M059J (cell line): ENCODE data around the gene ADGRD1. TPM values are rescaled to one million over a fixed set of nuclear protein-coding genes. Genes with fewer than 3 reads are reported as not detected.
"Not testable (repeated sequence)": the region's sequence is repeated elsewhere in the genome, so short reads cannot be mapped to it uniquely, and the experiment has no call there.

Experiments
- DNase-seq: peaks from one replicate; pipeline ENCODE4 v3.0.0-alpha.2; 2012; ENCODE audit warnings: low read depth
- total RNA-seq: library from RNA; depleted of rRNA; stranded (reverse); fragments of >200 nt; shearing (Covaris generic); gene quantifications from 2 replicates; pipeline ENCODE4 v1.2.3, GENCODE V29; 2014

The ADGRD1 gene
- total RNA-seq, 1 experiment from 2014 or later, result not detected

- DNase-seq, result no peak
Observed at GRCh38 chr12:131055596-131056233, 102.0 kb downstream of the ADGRD1 start.

GRCh38 chr12:131056626-131057025 lies 102.9 kb downstream of the ADGRD1 start:
- no peak for DNase-seq

- no peak for DNase-seq
Observed at GRCh38 chr12:131057211-131057721, 103.6 kb downstream of the ADGRD1 start.

- no peak for DNase-seq
Observed at GRCh38 chr12:131057722-131058515, 104.2 kb downstream of the ADGRD1 start.

- no peak for DNase-seq
Observed at GRCh38 chr12:131058700-131059099, 105.0 kb downstream of the ADGRD1 start.

- DNase-seq, result no peak
Observed at GRCh38 chr12:131060011-131060703, 106.5 kb downstream of the ADGRD1 start.

- no peak for DNase-seq
Observed at GRCh38 chr12:131061041-131061806, 107.5 kb downstream of the ADGRD1 start.

- DNase-seq, result no peak
Observed at GRCh38 chr12:131063413-131063812, 109.7 kb downstream of the ADGRD1 start.

- no peak for DNase-seq
Observed at GRCh38 chr12:131063960-131064359, 110.3 kb downstream of the ADGRD1 start.

- no peak for DNase-seq
Observed at GRCh38 chr12:131065279-131065678, 111.6 kb downstream of the ADGRD1 start.

GRCh38 chr12:131065801-131066200 lies 112.1 kb downstream of the ADGRD1 start:
- no peak for DNase-seq

- DNase-seq, result no peak
Observed at GRCh38 chr12:131066207-131066885, 112.6 kb downstream of the ADGRD1 start.

GRCh38 chr12:131066886-131067490 lies 113.3 kb downstream of the ADGRD1 start:
- no peak for DNase-seq

GRCh38 chr12:131067981-131068851 lies 114.5 kb downstream of the ADGRD1 start:
- no peak for DNase-seq

- not testable (repeated sequence) for DNase-seq
Observed at GRCh38 chr12:131068926-131069720, 115.4 kb downstream of the ADGRD1 start.

GRCh38 chr12:131070136-131070535 lies 116.4 kb downstream of the ADGRD1 start:
- DNase-seq, result not testable (repeated sequence)

GRCh38 chr12:131070668-131071067 lies 117.0 kb downstream of the ADGRD1 start:
- not testable (repeated sequence) for DNase-seq

- DNase-seq, result not testable (repeated sequence)
Observed at GRCh38 chr12:131071234-131071820, 117.6 kb downstream of the ADGRD1 start.
